GM12875 (cell line): ENCODE results near the gene OR9G4.
A peak's percentile ranks its signal among the peaks of the same experiment; 100 is the strongest.

Source experiments
- H3K4me3 ChIP-seq: one replicate; pipeline ENCODE4 v1.5.1; 2011; ENCODE audit warnings: low read depth, low read length, control low read depth
- CTCF ChIP-seq: IDR thresholded peaks from 2 replicates; pipeline ENCODE4 v1.5.1; 2011; ENCODE audit warnings: low read depth, mild to moderate bottlenecking, control low read depth, inconsistent platforms, low read length, moderate library complexity, borderline replicate concordance; ENCODE audit not compliant: insufficient read depth

OR9G4 gene

GRCh38 chr11:56748597-56748996 lies at the start of gene OR9G4:
Gene OR9G4, minus strand, starts transcription at chr11:56748697. Its CDS starts 4,931 bp downstream, at chr11:56743766.
- TF ChIP-seq CTCF = no peak
- no peak within 1 kb of the TSS for H3K4me3 ChIP-seq

- no peak overlapping the region for H3K4me3 ChIP-seq
- TF ChIP-seq CTCF = peak; percentile 22; the same call in 1 of the 2 replicates
These were observed 35.0 kb upstream of the OR9G4 start for GRCh38 chr11:56783448-56784041.

- no peak for TF ChIP-seq CTCF
- H3K4me3 ChIP-seq = no peak overlapping the region
These were observed 33.8 kb upstream of the OR9G4 start for GRCh38 chr11:56782167-56782847.

- TF ChIP-seq CTCF = no peak
- H3K4me3 ChIP-seq = no peak overlapping the region
These were observed 28.3 kb upstream of the OR9G4 start for GRCh38 chr11:56776809-56777208.

GRCh38 chr11:56764976-56765375 lies 16.5 kb upstream of the OR9G4 start:
- H3K4me3 ChIP-seq = no peak overlapping the region
- no peak for TF ChIP-seq CTCF

- H3K4me3 ChIP-seq = no peak overlapping the region
- no peak for TF ChIP-seq CTCF
These were observed 3.0 kb upstream of the OR9G4 start for GRCh38 chr11:56751480-56751879.

- H3K4me3 ChIP-seq = no peak overlapping the region
- TF ChIP-seq CTCF = no peak
These were observed 1.7 kb upstream of the OR9G4 start for GRCh38 chr11:56750190-56750589.
